ENCODE data around the gene IGFBP2. TPM values are rescaled to one million over a fixed set of nuclear protein-coding genes. Genes with fewer than 3 reads are reported as not detected.

IGFBP2 gene
- total and polyA plus RNA-seq, 9 of the 15 experiments (the other 6 are each of a cell fraction or from before 2014, with no cell fraction given), result 0.93 TPM; not detected in 8

DNA sequence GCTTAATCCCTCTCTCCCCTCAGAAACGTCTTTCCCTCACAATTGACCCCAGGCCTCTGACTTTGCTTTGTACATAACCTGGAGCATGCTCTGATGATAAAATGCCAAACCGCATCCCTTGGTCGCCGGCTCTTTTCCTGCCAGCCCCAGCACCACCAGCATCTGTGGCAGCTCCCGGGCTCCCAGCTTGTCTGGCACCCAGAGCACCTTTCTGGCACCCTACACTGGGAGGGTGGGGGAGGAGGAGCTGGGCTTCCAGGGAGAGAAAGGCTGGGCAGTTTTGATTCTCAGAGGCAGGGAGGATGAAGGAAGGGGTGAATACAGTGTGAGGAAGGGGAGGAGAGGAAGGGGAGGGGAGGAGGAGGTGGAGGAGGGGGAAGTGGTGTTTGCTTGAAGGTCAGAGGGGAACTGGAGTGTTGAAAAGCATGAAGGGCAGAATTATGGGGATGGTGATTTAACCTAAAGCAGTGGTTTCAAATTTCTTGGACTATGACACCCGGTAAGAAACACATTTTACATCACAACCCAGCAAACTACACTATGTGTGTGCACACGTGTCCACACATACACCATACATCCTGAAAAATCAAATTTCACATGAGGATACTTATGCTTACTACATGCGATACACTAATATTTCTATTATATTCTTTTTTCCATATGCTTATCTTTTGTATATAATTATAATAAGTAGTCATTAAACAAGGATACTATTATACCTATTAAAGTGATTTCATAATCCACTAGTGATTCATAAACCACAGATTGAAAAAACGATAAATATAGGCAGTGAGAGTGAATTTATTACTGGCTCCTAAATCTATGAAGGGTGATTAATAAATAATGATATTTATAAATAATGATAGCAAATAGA, 30.0 kb upstream of the IGFBP2 start:
- intact Hi-C loops (cut with micrococcal nuclease), result no loop called here
- Histone ChIP-seq H3K9me1 (ENCODE audit: control insufficient read depth, insufficient read depth, low read length) (no peaks in the 10 kb centered on the region), H3K4me3 (no peak overlapping the region), H3K9ac (ENCODE audit: insufficient read depth in 1 of 2, low read depth in 2 of 2, low read length in 2 of 2) (no peak overlapping the region), H3K9me3 (replicated peaks; ENCODE audit: control insufficient read depth, insufficient read depth, low read depth, low read length) (no peaks in the 10 kb centered on the region), H3K36me3 (ENCODE audit: control insufficient read depth, insufficient read depth, low read length) (no peaks in the 10 kb centered on the region), H3K27me3 (ENCODE audit: control insufficient read depth in 2 of 2, insufficient read depth in 2 of 2, low read length in 2 of 2) (peaks cover 4 to 46% of the 10 kb centered on the region in 2 experiments; a peak in 4 of 5 replicates), H2AFZ (ENCODE audit: low read depth, low read length) (no peak overlapping the region), H3K4me1 (replicated peaks in 1 of 2; ENCODE audit: control insufficient read depth in 2 of 2, insufficient read depth in 2 of 2, low read length in 2 of 2) (peaks cover 0 to 3% of the 10 kb centered on the region in 2 experiments; a peak in 1 of 5 replicates), H3K27ac (ENCODE audit: extremely low read depth, low read depth, low read length) (no peak overlapping the region), H3K79me2 (ENCODE audit: control insufficient read depth, insufficient read depth, low read length) (no peaks in the 10 kb centered on the region), H3K4me2 (ENCODE audit: insufficient read depth, low read length) (no peak overlapping the region), H4K20me1 (replicated peaks; ENCODE audit: control insufficient read depth, insufficient read depth, low read length) (no peaks in the 10 kb centered on the region)
- DNase-seq (ENCODE audit: extremely low read depth in 1 of 4, low spot score in 3 of 4) (no peak), FAIRE-seq (no peak), ATAC-seq (no peak)
- in situ Hi-C loops (cut with MboI), result no loop called here
- CTCF ChIA-PET (ENCODE audit: low intra/inter-chr PET ratio), result no interaction called here
- POLR2A ChIA-PET, result interaction anchor here (0.8 to 0.9 kb wide), 2 partner anchors 8 to 48 kb away, joined by 3 read pairs; no protein-coding TSS in a partner anchor
- no TSS peak for BruUV-seq (replicated peaks)
- WGBS (ENCODE audit: insufficient coverage, low coverage, missing lambda C conversion rate), result 3% methylated on average over 8 of the region's 9 CpGs
- TF ChIP-seq, protein P1, sequence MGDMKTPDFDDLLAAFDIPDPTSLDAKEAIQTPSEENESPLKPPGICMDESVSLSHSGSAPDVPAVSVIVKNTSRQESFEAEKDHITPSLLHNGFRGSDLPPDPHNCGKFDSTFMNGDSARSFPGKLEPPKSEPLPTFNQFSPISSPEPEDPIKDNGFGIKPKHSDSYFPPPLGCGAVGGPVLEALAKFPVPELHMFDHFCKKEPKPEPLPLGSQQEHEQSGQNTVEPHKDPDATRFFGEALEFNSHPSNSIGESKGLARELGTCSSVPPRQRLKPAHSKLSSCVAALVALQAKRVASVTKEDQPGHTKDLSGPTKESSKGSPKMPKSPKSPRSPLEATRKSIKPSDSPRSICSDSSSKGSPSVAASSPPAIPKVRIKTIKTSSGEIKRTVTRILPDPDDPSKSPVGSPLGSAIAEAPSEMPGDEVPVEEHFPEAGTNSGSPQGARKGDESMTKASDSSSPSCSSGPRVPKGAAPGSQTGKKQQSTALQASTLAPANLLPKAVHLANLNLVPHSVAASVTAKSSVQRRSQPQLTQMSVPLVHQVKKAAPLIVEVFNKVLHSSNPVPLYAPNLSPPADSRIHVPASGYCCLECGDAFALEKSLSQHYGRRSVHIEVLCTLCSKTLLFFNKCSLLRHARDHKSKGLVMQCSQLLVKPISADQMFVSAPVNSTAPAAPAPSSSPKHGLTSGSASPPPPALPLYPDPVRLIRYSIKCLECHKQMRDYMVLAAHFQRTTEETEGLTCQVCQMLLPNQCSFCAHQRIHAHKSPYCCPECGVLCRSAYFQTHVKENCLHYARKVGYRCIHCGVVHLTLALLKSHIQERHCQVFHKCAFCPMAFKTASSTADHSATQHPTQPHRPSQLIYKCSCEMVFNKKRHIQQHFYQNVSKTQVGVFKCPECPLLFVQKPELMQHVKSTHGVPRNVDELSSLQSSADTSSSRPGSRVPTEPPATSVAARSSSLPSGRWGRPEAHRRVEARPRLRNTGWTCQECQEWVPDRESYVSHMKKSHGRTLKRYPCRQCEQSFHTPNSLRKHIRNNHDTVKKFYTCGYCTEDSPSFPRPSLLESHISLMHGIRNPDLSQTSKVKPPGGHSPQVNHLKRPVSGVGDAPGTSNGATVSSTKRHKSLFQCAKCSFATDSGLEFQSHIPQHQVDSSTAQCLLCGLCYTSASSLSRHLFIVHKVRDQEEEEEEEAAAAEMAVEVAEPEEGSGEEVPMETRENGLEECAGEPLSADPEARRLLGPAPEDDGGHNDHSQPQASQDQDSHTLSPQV (IDR thresholded peaks at IDR 0.05), result no peak
- TF ChIP-seq, protein P2, sequence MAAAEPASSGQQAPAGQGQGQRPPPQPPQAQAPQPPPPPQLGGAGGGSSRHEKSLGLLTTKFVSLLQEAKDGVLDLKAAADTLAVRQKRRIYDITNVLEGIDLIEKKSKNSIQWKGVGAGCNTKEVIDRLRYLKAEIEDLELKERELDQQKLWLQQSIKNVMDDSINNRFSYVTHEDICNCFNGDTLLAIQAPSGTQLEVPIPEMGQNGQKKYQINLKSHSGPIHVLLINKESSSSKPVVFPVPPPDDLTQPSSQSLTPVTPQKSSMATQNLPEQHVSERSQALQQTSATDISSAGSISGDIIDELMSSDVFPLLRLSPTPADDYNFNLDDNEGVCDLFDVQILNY (CRISPR knock-in tag; IDR thresholded peaks at IDR 0.05), result no peak
- TF ChIP-seq, protein P3, sequence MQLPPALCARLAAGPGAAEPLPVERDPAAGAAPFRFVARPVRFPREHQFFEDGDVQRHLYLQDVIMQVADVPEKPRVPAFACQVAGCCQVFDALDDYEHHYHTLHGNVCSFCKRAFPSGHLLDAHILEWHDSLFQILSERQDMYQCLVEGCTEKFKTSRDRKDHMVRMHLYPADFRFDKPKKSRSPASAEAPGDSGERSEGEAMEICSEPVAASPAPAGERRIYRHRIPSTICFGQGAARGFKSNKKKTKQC (CRISPR knock-in tag; IDR thresholded peaks at IDR 0.05), result no peak
- TF ChIP-seq, protein P4, sequence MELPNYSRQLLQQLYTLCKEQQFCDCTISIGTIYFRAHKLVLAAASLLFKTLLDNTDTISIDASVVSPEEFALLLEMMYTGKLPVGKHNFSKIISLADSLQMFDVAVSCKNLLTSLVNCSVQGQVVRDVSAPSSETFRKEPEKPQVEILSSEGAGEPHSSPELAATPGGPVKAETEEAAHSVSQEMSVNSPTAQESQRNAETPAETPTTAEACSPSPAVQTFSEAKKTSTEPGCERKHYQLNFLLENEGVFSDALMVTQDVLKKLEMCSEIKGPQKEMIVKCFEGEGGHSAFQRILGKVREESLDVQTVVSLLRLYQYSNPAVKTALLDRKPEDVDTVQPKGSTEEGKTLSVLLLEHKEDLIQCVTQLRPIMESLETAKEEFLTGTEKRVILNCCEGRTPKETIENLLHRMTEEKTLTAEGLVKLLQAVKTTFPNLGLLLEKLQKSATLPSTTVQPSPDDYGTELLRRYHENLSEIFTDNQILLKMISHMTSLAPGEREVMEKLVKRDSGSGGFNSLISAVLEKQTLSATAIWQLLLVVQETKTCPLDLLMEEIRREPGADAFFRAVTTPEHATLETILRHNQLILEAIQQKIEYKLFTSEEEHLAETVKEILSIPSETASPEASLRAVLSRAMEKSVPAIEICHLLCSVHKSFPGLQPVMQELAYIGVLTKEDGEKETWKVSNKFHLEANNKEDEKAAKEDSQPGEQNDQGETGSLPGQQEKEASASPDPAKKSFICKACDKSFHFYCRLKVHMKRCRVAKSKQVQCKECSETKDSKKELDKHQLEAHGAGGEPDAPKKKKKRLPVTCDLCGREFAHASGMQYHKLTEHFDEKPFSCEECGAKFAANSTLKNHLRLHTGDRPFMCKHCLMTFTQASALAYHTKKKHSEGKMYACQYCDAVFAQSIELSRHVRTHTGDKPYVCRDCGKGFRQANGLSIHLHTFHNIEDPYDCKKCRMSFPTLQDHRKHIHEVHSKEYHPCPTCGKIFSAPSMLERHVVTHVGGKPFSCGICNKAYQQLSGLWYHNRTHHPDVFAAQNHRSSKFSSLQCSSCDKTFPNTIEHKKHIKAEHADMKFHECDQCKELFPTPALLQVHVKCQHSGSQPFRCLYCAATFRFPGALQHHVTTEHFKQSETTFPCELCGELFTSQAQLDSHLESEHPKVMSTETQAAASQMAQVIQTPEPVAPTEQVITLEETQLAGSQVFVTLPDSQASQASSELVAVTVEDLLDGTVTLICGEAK (IDR thresholded peaks at IDR 0.05), result no peak
- TF ChIP-seq, protein P4 (CRISPR knock-in tag; IDR thresholded peaks at IDR 0.05), result no peak
